HepG2 (cell line): ENCODE data around the gene RUVBL1. TPM values are rescaled to one million over a fixed set of nuclear protein-coding genes. Genes with fewer than 3 reads are reported as not detected.

ENCODE experiments used
- FOXM1 ChIP-seq: sonication (generic); formaldehyde crosslinking; IDR thresholded peaks from 2 replicates; pipeline ENCODE4 v1.5.0; 2020; ENCODE audit warnings: missing genetic modification reagents
- KLF16 ChIP-seq, 2 experiments: sonication (generic) in 1 of 2; formaldehyde crosslinking in 1 of 2; IDR thresholded peaks; 2 replicates each; pipeline versions ENCODE4 v1.6.1 to v1.8.0; 2016 to 2023; ENCODE audit warnings: missing genetic modification reagents in 2 of 2, missing compliant biosample characterization in 1 of 2
- LCORL ChIP-seq, 2 experiments: fragments of 450-650 bp in 1 of 2; sonication (generic) in 1 of 2; formaldehyde crosslinking in 1 of 2; IDR thresholded peaks; 2 replicates each; pipeline versions ENCODE4 v1.5.0 to v1.6.1; 2017 to 2020; ENCODE audit warnings: antibody characterized with exemption in 1 of 2, missing genetic modification reagents in 1 of 2
- MIER3 ChIP-seq: IDR thresholded peaks from 2 replicates; pipeline ENCODE4 v1.6.1; 2016; ENCODE audit warnings: missing compliant biosample characterization, borderline replicate concordance
- PBX2 ChIP-seq: IDR thresholded peaks from 2 replicates; pipeline ENCODE4 v1.6.1; 2016; ENCODE audit warnings: control low read depth
- RFX3 ChIP-seq: IDR thresholded peaks from 2 replicates; pipeline ENCODE4 v1.6.1; 2016; ENCODE audit warnings: missing biosample characterization, missing genetic modification reagents
- SALL2 ChIP-seq: sonication (generic); formaldehyde crosslinking; IDR thresholded peaks from 2 replicates; pipeline ENCODE4 v1.8.1; 2023; ENCODE audit warnings: mild to moderate bottlenecking, missing genetic modification reagents, inconsistent platforms
- SATB2 ChIP-seq: sonication (generic); formaldehyde crosslinking; IDR thresholded peaks from 2 replicates; pipeline ENCODE4 v1.5.0; 2020; ENCODE audit warnings: missing genetic modification reagents
- SNRNP70 ChIP-seq: fragments of 200-400 bp; formaldehyde crosslinking; IDR thresholded peaks from 2 replicates; pipeline ENCODE4 v1.6.1; 2017; ENCODE audit warnings: mild to moderate bottlenecking, low read depth, low read length, moderate library complexity
- SPEN ChIP-seq: sonication (generic); formaldehyde crosslinking; IDR thresholded peaks from 2 replicates; pipeline ENCODE4 v1.5.1; 2020; ENCODE audit warnings: low read depth, mild to moderate bottlenecking, missing genetic modification reagents
- SYNCRIP ChIP-seq: fragments of 200-400 bp; formaldehyde crosslinking; IDR thresholded peaks from 2 replicates; pipeline ENCODE4 v1.6.1; 2018; ENCODE audit warnings: mild to moderate bottlenecking, low read depth, low read length; ENCODE audit not compliant: insufficient read depth
- TCF12 ChIP-seq, 2 experiments: fragments of 450-650 bp in 1 of 2; sonication (generic) in 1 of 2; formaldehyde crosslinking in 1 of 2; IDR thresholded peaks; 2 replicates each; pipeline versions ENCODE4 v1.6.1 to v1.8.0; 2017 to 2022; ENCODE audit warnings: antibody characterized with exemption in 1 of 2, mild to moderate bottlenecking in 1 of 2, missing genetic modification reagents in 1 of 2, moderate library complexity in 1 of 2
- TEF ChIP-seq: sonication (generic); formaldehyde crosslinking; IDR thresholded peaks from 2 replicates; pipeline ENCODE4 v1.5.0; 2020; ENCODE audit warnings: missing genetic modification reagents
- ZBTB10 ChIP-seq: sonication (generic); formaldehyde crosslinking; IDR thresholded peaks from 2 replicates; pipeline ENCODE4 v1.4.0; 2020; ENCODE audit warnings: missing genetic modification reagents, borderline replicate concordance
- ZBTB7B ChIP-seq: sonication (generic); formaldehyde crosslinking; IDR thresholded peaks from 2 replicates; pipeline ENCODE4 v1.4.0; 2020; ENCODE audit warnings: missing genetic modification reagents
- ZNF138 ChIP-seq: sonication (generic); formaldehyde crosslinking; IDR thresholded peaks from 2 replicates; pipeline ENCODE4 v1.5.0; 2020; ENCODE audit warnings: mild to moderate bottlenecking, low read depth, missing genetic modification reagents
- ZNF18 ChIP-seq: sonication (generic); formaldehyde crosslinking; IDR thresholded peaks from 2 replicates; pipeline ENCODE4 v1.8.0; 2022; ENCODE audit warnings: mild to moderate bottlenecking, missing genetic modification reagents; ENCODE audit not compliant: insufficient replicate concordance
- ZNF383 ChIP-seq: sonication (generic); formaldehyde crosslinking; IDR thresholded peaks from 2 replicates; pipeline ENCODE4 v1.4.0; 2020; ENCODE audit warnings: missing genetic modification reagents, mild to moderate bottlenecking, borderline replicate concordance
- ZNF430 ChIP-seq: sonication (generic); formaldehyde crosslinking; IDR thresholded peaks from 2 replicates; pipeline ENCODE4 v1.9.0; 2021; ENCODE audit warnings: mild to moderate bottlenecking, missing genetic modification reagents
- ZNF460 ChIP-seq: sonication (generic); formaldehyde crosslinking; IDR thresholded peaks from 2 replicates; pipeline ENCODE4 v1.5.1; 2020; ENCODE audit warnings: missing genetic modification reagents, mild to moderate bottlenecking, borderline replicate concordance
- ZNF619 ChIP-seq: sonication (generic); formaldehyde crosslinking; IDR thresholded peaks from 2 replicates; pipeline ENCODE4 v1.4.0; 2020; ENCODE audit warnings: mild to moderate bottlenecking, missing genetic modification reagents
- ZNF75D ChIP-seq: sonication (generic); formaldehyde crosslinking; IDR thresholded peaks from 2 replicates; pipeline ENCODE4 v1.8.1; 2023; ENCODE audit warnings: missing genetic modification reagents, mild to moderate bottlenecking, borderline replicate concordance
- ZNF782 ChIP-seq: sonication (generic); formaldehyde crosslinking; IDR thresholded peaks from 2 replicates; pipeline ENCODE4 v1.4.0; 2020; ENCODE audit warnings: missing genetic modification reagents, mild to moderate bottlenecking, borderline replicate concordance
- ZNF891 ChIP-seq: sonication (generic); formaldehyde crosslinking; IDR thresholded peaks from 2 replicates; pipeline ENCODE4 v1.5.0; 2020; ENCODE audit warnings: mild to moderate bottlenecking, missing genetic modification reagents
- polyA plus RNA-seq, 8 experiments: library from polyadenylated mRNA; depleted of rRNA in 3 of 8; stranded (reverse) in 7 of 8; unstranded in 1 of 8; fragments of >200 nt; fragmentation: Illumina TruSeq in 4 of 8; extraction: Trizol in 4 of 8; gene quantifications; 2 replicates each; pipeline versions ENCODE4 v1.2.1 to v1.2.3, GENCODE V29; 2011 to 2016; ENCODE audit warnings: low read depth in 4 of 8, missing spikeins in 1 of 8, mixed read lengths in 1 of 8; ENCODE audit not compliant: insufficient read depth in 1 of 8
- total RNA-seq, 5 experiments: library from RNA; depleted of rRNA; stranded (reverse); fragments of >200 nt; fragmentation: Illumina TruSeq; extraction: Trizol; gene quantifications; 2 replicates each; pipeline ENCODE4 v1.2.3, GENCODE V29; 2016; ENCODE audit warnings: low read depth in 1 of 5

The RUVBL1 gene
- total and polyA plus RNA-seq, 2 of the 13 experiments (the other 11 are each of a cell fraction or from before 2014, with no cell fraction given), result 32.7 to 86.3 TPM

- TF ChIP-seq SALL2 (CRISPR knock-in tag) (peak; percentile 49; the same call in 1 of the 2 replicates), SATB2 (CRISPR knock-in tag) (no peak), SPEN (no peak), ZNF430 (CRISPR knock-in tag) (no peak), SYNCRIP (no peak), TEF (no peak), MIER3 (CRISPR knock-in tag) (peak; percentile 54; the same call in 1 of the 2 replicates), KLF16 (CRISPR knock-in tag; IDR thresholded peaks at IDR 0.05) (0 out of 4 replicates have a peak, but pooled peaks of 1 of the 2 experiments have one; percentile 49), SNRNP70 (no peak), ZNF460 (CRISPR knock-in tag) (no peak), ZNF138 (no peak), ZNF18 (no peak), RFX3 (CRISPR knock-in tag) (no peak; the same call in 1 of the 2 replicates), ZBTB7B (CRISPR knock-in tag) (peak; percentile 70; the same call in 1 of the 2 replicates), PBX2 (CRISPR knock-in tag) (no peak), LCORL (IDR thresholded peaks at IDR 0.05) (no peak), LCORL (CRISPR knock-in tag; IDR thresholded peaks at IDR 0.05) (peak; percentile 89), ZNF891 (CRISPR knock-in tag) (no peak), ZNF383 (CRISPR knock-in tag) (no peak), FOXM1 (no peak), ZNF782 (CRISPR knock-in tag) (no peak), ZBTB10 (no peak), ZNF75D (CRISPR knock-in tag) (no peak), ZNF619 (CRISPR knock-in tag) (0 out of 2 replicates have a peak, but pooled peaks have one; percentile 32), TCF12 (IDR thresholded peaks at IDR 0.05) (no peak), TCF12 (CRISPR knock-in tag; IDR thresholded peaks at IDR 0.05) (peak; percentile 42; the same call in 1 of the 2 replicates)
Observed at GRCh38 chr3:128167973-128168674, 44.5 kb upstream of the RUVBL1 start (continued).
